Lung (tissue), 12 donors: ENCODE measurements around the gene COLEC12. TPM values are rescaled to one million over a fixed set of nuclear protein-coding genes. Genes with fewer than 3 reads are reported as not detected.
A peak's percentile ranks its signal among the peaks of the same experiment; 100 is the strongest.

Experiments
- ATAC-seq: fragments of 200-7000 bp; cut with Tn5 transposase; one replicate; pipeline ENCODE4 v1.9.1; 2020; ENCODE audit warnings: moderate number of reproducible peaks; ENCODE audit not compliant: insufficient read depth, low FRiP score
- DNase-seq, 3 donors: peaks; one replicate each; pipeline ENCODE4 v3.0.0-alpha.2; 2013 to 2017
- H3K27ac ChIP-seq, 2 donors: one replicate each; pipeline ENCODE4 v1.5.1; 2013; ENCODE audit warnings: mild to moderate bottlenecking in 2 of 2, moderate library complexity in 2 of 2, control low read depth in 1 of 2, inconsistent platforms in 1 of 2, low read depth in 1 of 2, low read length in 1 of 2
- H3K27me3 ChIP-seq, 3 donors: one replicate each; pipeline ENCODE4 v1.5.1; 2013; ENCODE audit warnings: low read length in 2 of 3; ENCODE audit not compliant: control insufficient read depth in 3 of 3, insufficient read depth in 3 of 3
- H3K36me3 ChIP-seq, 4 donors: one replicate each; pipeline ENCODE4 v1.5.1; 2013; ENCODE audit warnings: low read length in 4 of 4, mild to moderate bottlenecking in 1 of 4, moderate library complexity in 1 of 4; ENCODE audit not compliant: control insufficient read depth in 4 of 4, insufficient read depth in 4 of 4
- H3K4me1 ChIP-seq, 5 donors: one replicate each; pipeline ENCODE4 v1.5.1; 2013; ENCODE audit warnings: low read length in 5 of 5, mild to moderate bottlenecking in 2 of 5, moderate library complexity in 1 of 5; ENCODE audit not compliant: control insufficient read depth in 5 of 5, insufficient read depth in 5 of 5
- H3K4me3 ChIP-seq: one replicate; pipeline ENCODE4 v1.5.1; 2013; ENCODE audit warnings: mild to moderate bottlenecking, control low read depth, moderate library complexity
- H3K9ac ChIP-seq, 2 donors: one replicate each; pipeline ENCODE4 v1.5.1; 2013; ENCODE audit warnings: low read length in 2 of 2, control low read depth in 1 of 2; ENCODE audit not compliant: insufficient read depth in 1 of 2
- H3K9me3 ChIP-seq, 4 donors: one replicate each; pipeline ENCODE4 v1.5.1; 2013; ENCODE audit warnings: low read length in 3 of 4, mild to moderate bottlenecking in 1 of 4, moderate library complexity in 1 of 4; ENCODE audit not compliant: control insufficient read depth in 4 of 4, insufficient read depth in 3 of 4
- WGBS, 2 donors: extraction: QIAGEN DNeasy Blood & Tissue Kit; methylation state at CpG; one replicate each; pipeline ENCODE4 v1.1.7; 2013; 5-methylcytosine and 5-hydroxymethylcytosine counted together
- polyA plus RNA-seq, 2 donors: library from polyadenylated mRNA; stranded (reverse); fragments of 200-250 nt; gene quantifications; one replicate each; pipeline ENCODE4 v1.2.1, GENCODE V29; 2013
- total RNA-seq, 2 donors: library from RNA; depleted of rRNA in 1 of 2; stranded (reverse); fragments of >200 nt in 1 of 2; gene quantifications; one replicate each; pipeline ENCODE4 v1.2.1, GENCODE V29; 2014 to 2021
- TF ChIP-seq, protein P1 (sequence below): IDR thresholded peaks from 2 replicates; pipeline ENCODE4 v1.5.1; 2012; ENCODE audit warnings: mild to moderate bottlenecking; ENCODE audit errors: control extremely low read depth, extremely low read depth
- donor health status: control.
- donor health status: control.
- donor health status: Bipolar disorder and iron deficiency.
- donor health status: healthy.
- donor health status: DM: yes; HTN: yes; CAD: no.

COLEC12 gene
- total and polyA plus RNA-seq, 4 donors, result 10.3 to 108 (median 28.1) TPM

DNA sequence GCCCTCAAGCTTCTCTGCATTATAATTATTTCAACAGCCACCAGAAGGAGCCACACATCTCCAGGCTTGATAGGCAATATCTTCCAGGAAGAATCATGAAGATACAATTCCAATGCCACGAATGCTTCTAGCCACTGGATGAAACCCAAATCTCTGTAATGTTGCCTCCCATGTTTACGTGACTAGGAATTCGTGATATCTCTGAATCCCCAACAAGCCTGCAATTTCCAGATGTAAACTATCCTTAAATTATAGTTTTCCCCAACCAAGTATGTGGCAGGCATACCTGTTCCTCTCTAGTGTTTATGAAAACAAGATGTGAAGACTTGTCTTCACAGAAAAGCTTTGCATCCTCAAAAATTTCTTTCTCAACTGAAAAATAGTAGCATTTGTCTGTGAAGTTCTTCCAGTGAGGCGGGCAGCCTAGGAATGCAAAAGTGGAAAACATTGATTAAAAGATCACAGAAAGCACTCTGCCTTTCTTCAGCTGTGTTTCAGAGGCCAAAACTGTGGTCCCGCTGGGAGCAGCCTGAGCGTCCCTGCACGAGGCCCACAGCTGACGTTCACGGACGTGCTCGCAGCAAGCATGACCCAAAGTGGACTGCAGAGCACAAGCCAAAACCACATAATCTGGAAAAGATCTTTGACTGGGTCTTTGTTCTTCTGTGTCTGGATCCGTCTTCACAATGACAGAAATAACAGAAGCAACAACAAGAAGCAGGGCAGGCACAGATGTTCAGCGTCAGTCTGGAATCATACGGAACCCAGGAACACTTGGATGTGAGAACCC is 167.6 kb downstream of the COLEC12 start:
- Histone ChIP-seq H3K9me3 (no peaks in the 10 kb centered on the region), H3K9ac (no peak overlapping the region), H3K27ac (peak overlapping the region in 1 of 2 donors; percentile 54), H3K4me3 (no peak overlapping the region), H3K27me3 (no peaks in the 10 kb centered on the region), H3K36me3 (peaks cover 0 to 26% (median 14%) of the 10 kb centered on the region in 4 donors), H3K4me1 (peaks cover 0 to 17% (median 4%) of the 10 kb centered on the region in 5 donors)
- DNase-seq (peak; percentile 43 to 63 (median 46)), ATAC-seq (no peak)
- TF ChIP-seq, protein P1, sequence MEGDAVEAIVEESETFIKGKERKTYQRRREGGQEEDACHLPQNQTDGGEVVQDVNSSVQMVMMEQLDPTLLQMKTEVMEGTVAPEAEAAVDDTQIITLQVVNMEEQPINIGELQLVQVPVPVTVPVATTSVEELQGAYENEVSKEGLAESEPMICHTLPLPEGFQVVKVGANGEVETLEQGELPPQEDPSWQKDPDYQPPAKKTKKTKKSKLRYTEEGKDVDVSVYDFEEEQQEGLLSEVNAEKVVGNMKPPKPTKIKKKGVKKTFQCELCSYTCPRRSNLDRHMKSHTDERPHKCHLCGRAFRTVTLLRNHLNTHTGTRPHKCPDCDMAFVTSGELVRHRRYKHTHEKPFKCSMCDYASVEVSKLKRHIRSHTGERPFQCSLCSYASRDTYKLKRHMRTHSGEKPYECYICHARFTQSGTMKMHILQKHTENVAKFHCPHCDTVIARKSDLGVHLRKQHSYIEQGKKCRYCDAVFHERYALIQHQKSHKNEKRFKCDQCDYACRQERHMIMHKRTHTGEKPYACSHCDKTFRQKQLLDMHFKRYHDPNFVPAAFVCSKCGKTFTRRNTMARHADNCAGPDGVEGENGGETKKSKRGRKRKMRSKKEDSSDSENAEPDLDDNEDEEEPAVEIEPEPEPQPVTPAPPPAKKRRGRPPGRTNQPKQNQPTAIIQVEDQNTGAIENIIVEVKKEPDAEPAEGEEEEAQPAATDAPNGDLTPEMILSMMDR, result no peak
- WGBS, 2 donors, result 78 to 92% methylated on average over 14 of the region's 14 CpGs

DNA sequence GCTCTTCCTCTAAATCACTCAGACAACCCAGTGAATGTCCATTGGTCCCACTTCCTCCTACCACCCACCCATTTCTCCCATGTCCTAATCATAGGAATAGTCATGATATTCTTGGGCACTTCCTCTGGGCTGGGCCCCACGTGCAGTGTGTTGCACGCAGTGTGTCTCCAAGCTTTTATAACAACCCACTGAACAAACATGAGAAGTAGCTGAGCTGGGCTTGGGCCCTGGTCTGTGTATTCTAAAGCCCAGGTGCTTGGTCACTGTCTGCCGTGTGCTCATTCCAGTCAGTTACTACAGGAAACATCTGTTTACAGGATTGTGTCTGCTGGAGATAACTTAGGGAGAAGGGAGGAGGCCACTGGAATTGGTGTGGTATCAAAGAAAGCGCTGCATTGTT is 168.5 kb downstream of the COLEC12 start:
- DNase-seq (peak in 2 of 3 donors; percentile 37 to 56), ATAC-seq (peak; percentile 25)
- H3K27ac ChIP-seq, result peak overlapping the region in 1 of 2 donors; percentile 49
- WGBS, 2 donors, result 35 to 46% methylated on average over 4 of the region's 4 CpGs
- H3K9me3 ChIP-seq, result no peaks in the 10 kb centered on the region
- no peak overlapping the region for H3K4me3 ChIP-seq
- peaks cover 0 to 17% (median 4%) of the 10 kb centered on the region in 5 donors for H3K4me1 ChIP-seq
- H3K9ac ChIP-seq, result no peak overlapping the region
- TF ChIP-seq, protein P1, result no peak
- peaks cover 0 to 31% (median 15%) of the 10 kb centered on the region in 4 donors for H3K36me3 ChIP-seq
- H3K27me3 ChIP-seq, result no peaks in the 10 kb centered on the region

DNA sequence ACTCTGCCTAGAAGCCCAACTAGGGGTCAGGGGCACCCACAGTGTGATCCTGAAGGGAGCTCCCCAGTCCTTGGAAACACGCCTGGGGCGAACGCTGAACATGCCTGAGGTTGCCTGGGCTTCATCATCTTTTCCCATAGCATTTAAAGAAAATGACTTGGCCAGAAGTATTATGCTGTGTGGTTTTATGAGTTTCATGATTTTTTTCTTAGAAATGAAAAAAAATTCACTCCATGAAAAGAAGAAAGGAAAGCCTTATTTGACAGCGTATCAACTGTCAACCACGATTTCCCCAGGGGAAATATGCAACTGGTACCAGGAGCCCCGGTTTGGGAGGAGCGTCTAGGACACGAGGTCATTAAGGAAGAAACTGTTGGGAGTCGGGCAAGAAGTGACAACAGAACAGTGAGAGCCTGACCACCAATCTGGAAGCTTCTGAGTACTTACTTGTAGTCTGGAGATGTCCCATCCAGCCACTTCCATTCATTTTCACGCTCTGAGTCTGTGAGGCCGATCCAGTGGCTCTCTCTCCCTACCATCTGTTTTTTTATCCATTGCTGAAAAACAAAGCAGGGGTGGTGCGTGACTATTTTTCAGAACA is 169.2 kb downstream of the COLEC12 start:
- H3K27ac ChIP-seq, result no peak overlapping the region

More for the DNA sequence above, 169.2 kb downstream of the COLEC12 start:
- WGBS, 2 donors, result 53 to 55% methylated on average over 12 of the region's 12 CpGs
- TF ChIP-seq, protein P1, result no peak
- DNase-seq (peak in 1 of 3 donors; percentile 41), ATAC-seq (no peak)
- Histone ChIP-seq H3K36me3 (peaks cover 0 to 31% (median 15%) of the 10 kb centered on the region in 4 donors), H3K9ac (no peak overlapping the region), H3K9me3 (no peaks in the 10 kb centered on the region), H3K4me3 (no peak overlapping the region), H3K27me3 (no peaks in the 10 kb centered on the region), H3K4me1 (peaks cover 0 to 17% (median 4%) of the 10 kb centered on the region in 5 donors)
